MCF 10A (cell line): ENCODE results near the gene DIPK1A. TPM values are rescaled to one million over a fixed set of nuclear protein-coding genes. Genes with fewer than 3 reads are reported as not detected.
A peak's percentile ranks its signal among the peaks of the same experiment; 100 is the strongest.

Source experiments
- BruUV-seq: library from RNA; stranded (reverse); fragments of 400-500 nt; replicated peaks from 2 replicates; lab custom pipeline; 2021; lab: Mats Ljungman, UMichigan
- CTCF ChIA-PET: fragments of 300-600 bp; sonication (Branson Sonifier 250); formaldehyde crosslinking; extraction: SDS; loops from one replicate; lab custom pipeline; 2021; ENCODE audit warnings: antibody characterized with exemption, inconsistent platforms; lab: Yijun Ruan, JAX
- POLR2A ChIA-PET: fragments of 300-600, 350-650 bp; sonication (Branson Sonifier 250); formaldehyde crosslinking; extraction: SDS; loops from one replicate; lab custom pipeline; 2020; ENCODE audit warnings: antibody characterized with exemption, inconsistent platforms; lab: Yijun Ruan, JAX
- DNase-seq: peaks from one replicate; pipeline ENCODE4 v3.0.0-alpha.2; 2018; ENCODE audit not compliant: unreplicated experiment
- H3K27ac Mint-ChIP-seq: one replicate; pipeline ENCODE4 v1.8.0; 2022; ENCODE audit warnings: mild to moderate bottlenecking, low read depth, mixed read lengths; ENCODE audit not compliant: unreplicated experiment
- H3K27me3 Mint-ChIP-seq: one replicate; pipeline ENCODE4 v1.8.0; 2022; ENCODE audit warnings: mixed read lengths; ENCODE audit not compliant: insufficient read depth, unreplicated experiment
- H3K36me3 Mint-ChIP-seq: one replicate; pipeline ENCODE4 v1.8.0; 2022; ENCODE audit warnings: mild to moderate bottlenecking, moderate library complexity, mixed read lengths; ENCODE audit not compliant: insufficient read depth, unreplicated experiment
- H3K4me1 Mint-ChIP-seq: one replicate; pipeline ENCODE4 v1.8.0; 2022; ENCODE audit warnings: mixed read lengths; ENCODE audit not compliant: insufficient read depth, unreplicated experiment
- H3K4me3 Mint-ChIP-seq: one replicate; pipeline ENCODE4 v1.8.0; 2022; ENCODE audit warnings: mild to moderate bottlenecking, moderate library complexity, mixed read lengths; ENCODE audit not compliant: unreplicated experiment
- H3K9me3 Mint-ChIP-seq: one replicate; pipeline ENCODE4 v1.8.0; 2022; ENCODE audit warnings: mixed read lengths; ENCODE audit not compliant: unreplicated experiment
- intact Hi-C: fragments of 100-400 bp; cut with micrococcal nuclease; formaldehyde crosslinking; loops from 2 replicates; pipeline ENCODE4 v1.14.1; 2022
- total RNA-seq: library from RNA; stranded (reverse); gene quantifications from 2 replicates; pipeline ENCODE4 v1.2.3, GENCODE V29; 2022
- TF ChIP-seq, protein P1 (sequence below): fragments of 200-600 bp; IDR thresholded peaks from one replicate; pipeline ENCODE4 v1.8.0; 2022; ENCODE audit warnings: antibody characterized with exemption, mild to moderate bottlenecking; ENCODE audit not compliant: unreplicated experiment

The DIPK1A gene
- total RNA-seq, 1 experiment from 2014 or later, result 3.8 TPM

GRCh38 chr1:92833840-92834239 lies 127.4 kb downstream of the DIPK1A start:
- ChIA-PET POLR2A (interaction anchor here (0.6 to 1.7 kb wide), 3 partner anchors 14 to 342 kb away, joined by 3 to 6 read pairs (median 5); partner anchors contain the start of gene DIPK1A), CTCF (interaction anchor here (0.6 kb wide), 1 partner anchor 50 kb away, joined by 3 read pairs; no protein-coding TSS in a partner anchor)
- TF ChIP-seq, protein P1, sequence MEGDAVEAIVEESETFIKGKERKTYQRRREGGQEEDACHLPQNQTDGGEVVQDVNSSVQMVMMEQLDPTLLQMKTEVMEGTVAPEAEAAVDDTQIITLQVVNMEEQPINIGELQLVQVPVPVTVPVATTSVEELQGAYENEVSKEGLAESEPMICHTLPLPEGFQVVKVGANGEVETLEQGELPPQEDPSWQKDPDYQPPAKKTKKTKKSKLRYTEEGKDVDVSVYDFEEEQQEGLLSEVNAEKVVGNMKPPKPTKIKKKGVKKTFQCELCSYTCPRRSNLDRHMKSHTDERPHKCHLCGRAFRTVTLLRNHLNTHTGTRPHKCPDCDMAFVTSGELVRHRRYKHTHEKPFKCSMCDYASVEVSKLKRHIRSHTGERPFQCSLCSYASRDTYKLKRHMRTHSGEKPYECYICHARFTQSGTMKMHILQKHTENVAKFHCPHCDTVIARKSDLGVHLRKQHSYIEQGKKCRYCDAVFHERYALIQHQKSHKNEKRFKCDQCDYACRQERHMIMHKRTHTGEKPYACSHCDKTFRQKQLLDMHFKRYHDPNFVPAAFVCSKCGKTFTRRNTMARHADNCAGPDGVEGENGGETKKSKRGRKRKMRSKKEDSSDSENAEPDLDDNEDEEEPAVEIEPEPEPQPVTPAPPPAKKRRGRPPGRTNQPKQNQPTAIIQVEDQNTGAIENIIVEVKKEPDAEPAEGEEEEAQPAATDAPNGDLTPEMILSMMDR, result no peak
- H3K27ac Mint-ChIP-seq, result peak overlapping the region; percentile 100
- intact Hi-C loops, result loop anchor here (10.0 kb wide), 1 partner anchor 529 kb away; no protein-coding TSS in a partner anchor
- no peaks in the 10 kb centered on the region for H3K27me3 Mint-ChIP-seq
- DNase-seq, result no peak
- BruUV-seq, result no TSS peak
- H3K4me1 Mint-ChIP-seq, result peaks cover 45% of the 10 kb centered on the region
- peak overlapping the region; percentile 95 for H3K4me3 Mint-ChIP-seq
- peaks cover 73% of the 10 kb centered on the region for H3K36me3 Mint-ChIP-seq
- H3K9me3 Mint-ChIP-seq, result no peaks in the 10 kb centered on the region

- TF ChIP-seq, protein P1, result no peak
- intact Hi-C loops, result loop anchor here (10.0 kb wide), 1 partner anchor 528 kb away; no protein-coding TSS in a partner anchor
- no peaks in the 10 kb centered on the region for H3K9me3 Mint-ChIP-seq
- CTCF ChIA-PET, result interaction anchor here (0.5 to 3.5 kb wide), 11 partner anchors 8 to 525 kb away, joined by 3 to 22 read pairs (median 4); no protein-coding TSS in a partner anchor
- no peaks in the 10 kb centered on the region for H3K27me3 Mint-ChIP-seq
- peak overlapping the region; percentile 95 for H3K4me3 Mint-ChIP-seq
- H3K27ac Mint-ChIP-seq, result peak overlapping the region; percentile 100
- H3K4me1 Mint-ChIP-seq, result peaks cover 34% of the 10 kb centered on the region
- TSS peak; percentile 45 for BruUV-seq
- POLR2A ChIA-PET, result interaction anchor here (0.5 to 3.1 kb wide), 24 partner anchors 9 to 1545 kb away, joined by 3 to 45 read pairs (median 4); partner anchors contain the start of genes DIPK1A, EVI5 and MTF2
- peaks cover 61% of the 10 kb centered on the region for H3K36me3 Mint-ChIP-seq
- DNase-seq, result no peak
Observed at GRCh38 chr1:92832537-92833114, 128.6 kb downstream of the DIPK1A start.

DNA sequence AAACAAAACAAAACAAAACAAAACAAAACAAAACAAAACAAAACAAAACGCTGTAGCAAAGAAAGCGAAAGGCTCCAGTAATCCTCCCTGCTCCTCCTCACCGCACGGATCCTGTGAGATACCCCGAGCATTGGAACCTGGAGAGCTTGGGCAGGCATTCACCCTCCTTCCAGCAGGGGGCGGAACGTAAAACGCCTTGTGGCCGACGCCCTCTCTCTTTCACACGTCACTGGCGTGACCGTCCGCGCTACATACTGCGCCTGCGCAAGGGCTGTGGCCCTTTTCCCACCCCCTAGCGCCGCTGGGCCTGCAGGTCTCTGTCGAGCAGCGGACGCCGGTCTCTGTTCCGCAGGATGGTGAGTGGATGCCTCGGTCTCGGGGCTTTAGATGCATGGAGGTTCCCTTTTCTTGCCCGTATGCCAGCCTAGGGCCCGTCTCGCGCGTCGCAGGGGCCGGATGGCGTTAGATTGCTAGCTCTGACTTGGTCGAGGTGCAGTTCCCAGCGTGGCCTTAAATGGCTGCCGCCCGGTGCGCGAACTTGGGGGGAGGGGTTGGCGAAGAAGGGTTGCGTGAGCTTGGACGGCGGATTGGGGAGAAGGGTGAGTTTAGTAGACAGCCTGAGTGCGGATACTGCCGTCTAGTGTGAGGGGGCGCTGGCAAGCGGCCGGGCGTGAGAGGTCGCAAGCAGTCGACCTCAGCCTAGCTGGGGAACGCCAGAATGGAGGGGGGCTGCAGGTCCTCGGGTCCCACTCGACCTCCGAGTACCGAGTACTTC lies 129.3 kb downstream of the DIPK1A start, which contains the start of gene RPL5:
Gene RPL5, plus strand, starts transcription at position 279 of the 775 bp plus-strand sequence. Its CDS starts 75 bp downstream, at position 354.
- CTCF ChIA-PET, result interaction anchor here (0.5 to 3.5 kb wide), 21 partner anchors 8 to 1951 kb away, joined by 3 to 22 read pairs (median 4); no protein-coding TSS in a partner anchor
- Mint-ChIP-seq H3K36me3 (peaks cover 54% of the 10 kb centered on the region), H3K27ac (peak within 1 kb of the TSS; percentile 100), H3K4me3 (peak within 1 kb of the TSS; percentile 95), H3K9me3 (no peaks in the 10 kb centered on the region), H3K4me1 (peaks cover 28% of the 10 kb centered on the region), H3K27me3 (no peaks in the 10 kb centered on the region)
- intact Hi-C loops, result loop anchor here (10.0 kb wide), 1 partner anchor 527 kb away; no protein-coding TSS in a partner anchor
- no TSS peak for BruUV-seq
- DNase-seq, result peak; percentile 98
- TF ChIP-seq, protein P1, result peak; percentile 78
- POLR2A ChIA-PET, result interaction anchor here (0.6 to 3.1 kb wide), 29 partner anchors 10 to 880 kb away, joined by 3 to 45 read pairs (median 4); partner anchors contain the start of genes DIPK1A, EVI5 and MTF2
